ENCODE results near the gene C12orf50. TPM values are rescaled to one million over a fixed set of nuclear protein-coding genes. Genes with fewer than 3 reads are reported as not detected.

C12orf50 gene, protein sequence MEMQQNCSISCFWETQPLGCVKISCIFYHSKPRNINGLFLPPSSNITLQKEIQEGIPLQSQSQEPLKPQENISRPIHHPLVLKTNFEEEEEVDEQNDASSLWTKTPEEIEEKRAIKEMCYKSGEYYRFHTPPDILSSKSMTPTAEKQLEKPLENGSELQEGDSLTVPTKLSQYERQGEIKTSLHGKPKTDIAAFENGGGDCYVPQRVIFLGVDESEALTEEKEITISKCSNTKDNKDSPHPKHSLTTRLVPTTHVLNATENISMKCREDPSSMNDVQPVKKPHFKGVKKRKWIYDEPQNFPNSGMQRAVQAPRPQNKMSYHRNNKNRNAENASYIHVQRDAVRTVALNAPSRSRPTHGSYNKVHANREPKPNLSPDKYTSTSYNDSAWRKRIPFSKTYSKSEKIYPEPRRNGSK
- total RNA-seq (2022; extraction: Qiagen RNA extraction) = 0.12 to 0.19 TPM (median 0.14 TPM) in 3 of 5 replicates, not detected in the others

DNA sequence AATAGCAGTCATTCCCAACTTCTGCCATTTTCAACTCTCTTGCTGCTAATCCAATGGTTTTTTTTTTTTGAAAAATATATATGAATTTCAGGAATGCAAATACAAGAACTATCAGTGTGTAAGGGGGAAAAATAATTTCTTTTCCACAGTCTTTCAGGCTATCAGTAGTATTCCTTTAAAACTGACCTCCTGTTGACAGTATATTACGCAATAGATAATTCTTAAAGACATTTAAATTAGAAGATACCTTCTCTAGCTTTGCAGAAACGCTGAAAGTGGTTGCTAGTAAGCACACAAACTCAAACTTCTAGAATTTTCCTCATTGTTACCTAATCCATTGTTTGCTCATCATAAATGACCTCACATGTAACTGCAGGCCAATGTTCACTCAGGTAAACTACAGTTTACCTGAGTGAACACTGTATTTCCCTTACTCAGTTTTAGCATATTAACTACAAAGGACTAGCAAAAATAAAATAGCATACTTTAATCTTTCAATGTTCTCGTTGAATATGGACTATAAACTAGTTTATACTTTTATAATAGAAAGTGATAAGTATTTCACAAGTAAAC is at the start of gene C12orf50:
C12orf50 (minus strand) TSS at position 309 of the 573 bp plus-strand sequence. CDS start 2,439 bp downstream, outside the sequence.

Other genes starting within 250 kb of the C12orf50 start
- gene CEP290, start 112.7 kb upstream of the C12orf50 start, total RNA-seq (2022; extraction: Qiagen RNA extraction) = 5.3 to 8.7 TPM (median 6.9 TPM) in 5 replicates
- 8.0 to 13.9 TPM (median 11.6 TPM) in 5 replicates for gene TMTC3, start 112.9 kb upstream of the C12orf50 start, total RNA-seq (2022; extraction: Qiagen RNA extraction)